AG08396 (cell line): ENCODE data around the gene ZFP90.
"Not testable (repeated sequence)": the region's sequence is repeated elsewhere in the genome, so short reads cannot be mapped to it uniquely, and the experiment has no call there.

Source experiments
- DNase-seq: peaks from one replicate; pipeline ENCODE4 v3.0.0; 2012; ENCODE audit warnings: low spot score, mixed read lengths

Gene ZFP90

DNA sequence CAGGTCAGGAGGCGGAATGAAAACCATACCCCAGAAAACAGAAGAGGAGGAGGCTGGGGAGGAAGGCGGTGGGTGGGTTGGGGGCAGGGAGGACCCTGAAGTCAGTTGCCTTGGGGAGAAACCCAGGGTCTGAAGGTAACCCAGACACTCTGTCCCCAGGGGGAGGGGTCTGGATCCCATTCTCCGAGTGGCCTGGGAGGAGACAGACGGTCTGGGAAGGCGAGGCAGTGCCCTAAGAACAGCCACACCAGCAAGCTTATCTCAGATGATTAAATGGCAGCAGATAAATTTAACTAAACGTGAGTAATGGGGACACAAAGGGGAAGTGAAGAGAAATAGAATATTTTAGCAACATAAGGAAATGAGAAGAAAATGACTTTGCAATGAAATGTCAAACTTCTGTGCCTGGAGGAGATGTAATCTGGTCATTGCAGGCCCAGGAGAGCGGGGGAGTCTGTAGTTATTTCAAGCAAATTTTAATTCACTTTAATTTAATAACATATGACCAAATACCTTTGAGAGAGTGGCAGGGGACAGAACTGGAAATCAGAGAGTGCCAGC lies 21.4 kb upstream of the ZFP90 start:
- no peak for DNase-seq

- DNase-seq, result no peak
Observed at GRCh38 chr16:68519225-68519745, 19.8 kb upstream of the ZFP90 start.

GRCh38 chr16:68520649-68521086 lies 18.4 kb upstream of the ZFP90 start:
- peak; percentile 95 for DNase-seq

DNA sequence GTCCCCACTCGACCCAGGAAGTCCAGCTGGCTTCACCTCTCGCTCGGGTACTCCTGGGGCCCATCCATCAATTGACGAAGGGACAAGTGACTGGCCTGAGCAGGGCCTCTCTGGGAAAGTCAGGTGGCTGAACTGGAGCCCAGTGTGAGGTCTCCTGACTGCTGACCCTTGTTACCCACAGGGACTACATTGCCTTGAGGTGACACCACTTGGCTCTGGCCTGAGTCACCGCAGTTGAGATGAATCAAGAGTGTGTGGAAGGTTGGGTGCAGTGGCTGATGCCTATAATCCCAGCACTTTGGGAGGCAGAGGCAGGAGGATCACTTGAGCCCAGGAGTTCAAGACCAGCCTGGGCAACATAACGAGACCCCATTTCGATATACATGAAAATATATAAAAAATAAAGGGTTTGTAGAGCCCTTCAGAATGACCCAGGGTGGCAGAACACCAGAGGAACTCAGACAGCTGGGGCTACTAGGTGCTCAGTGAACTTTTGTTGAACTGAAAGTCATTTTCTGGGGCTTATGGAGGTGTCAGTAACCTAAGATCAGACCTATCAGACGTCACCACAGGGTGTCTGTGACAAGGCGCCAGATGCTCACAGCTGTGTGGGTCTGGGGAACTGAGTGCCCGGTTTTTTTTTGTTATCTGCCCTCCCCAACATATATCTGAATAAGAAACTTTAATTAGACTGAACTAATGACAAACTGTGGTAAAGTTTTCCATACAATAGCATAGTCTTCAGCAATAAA lies 14.8 kb upstream of the ZFP90 start:
- DNase-seq, result no peak

DNA sequence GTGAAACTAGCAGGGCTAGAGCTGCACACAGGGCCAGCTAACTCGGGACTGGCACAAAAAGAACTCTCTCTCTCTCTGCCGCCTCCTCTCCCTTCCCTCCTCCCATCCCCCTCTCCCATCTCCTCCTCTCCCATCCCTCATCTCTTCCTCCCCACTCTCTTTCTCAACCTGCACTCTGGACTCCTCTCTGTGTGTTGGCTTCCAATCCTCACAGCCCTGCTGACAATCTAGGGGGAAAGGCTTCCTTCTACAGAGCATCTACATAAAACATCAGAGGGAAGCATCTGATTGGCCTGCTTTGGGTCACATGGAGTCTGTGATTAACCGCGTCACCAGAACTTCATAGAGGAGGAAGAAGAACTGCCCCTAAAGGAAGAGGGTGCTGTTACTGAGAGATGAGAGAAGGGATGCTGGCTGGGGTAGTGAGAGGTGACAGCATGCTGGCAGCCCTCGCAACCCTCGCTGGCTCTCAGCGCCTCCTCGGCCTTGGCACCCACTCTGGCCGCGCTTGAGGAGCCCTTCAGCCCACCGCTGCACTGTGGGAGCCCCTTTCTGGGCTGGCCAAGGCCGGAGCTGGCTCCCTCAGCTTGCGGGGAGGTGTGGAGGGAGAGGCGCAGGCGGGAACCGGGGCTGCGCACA lies 12.8 kb upstream of the ZFP90 start:
- no peak for DNase-seq

GRCh38 chr16:68526782-68527145 lies 12.3 kb upstream of the ZFP90 start:
- no peak for DNase-seq

GRCh38 chr16:68528233-68528632 lies 10.9 kb upstream of the ZFP90 start:
- DNase-seq, result no peak

- DNase-seq, result peak; percentile 91
Observed at GRCh38 chr16:68528686-68529379, 10.3 kb upstream of the ZFP90 start.

DNA sequence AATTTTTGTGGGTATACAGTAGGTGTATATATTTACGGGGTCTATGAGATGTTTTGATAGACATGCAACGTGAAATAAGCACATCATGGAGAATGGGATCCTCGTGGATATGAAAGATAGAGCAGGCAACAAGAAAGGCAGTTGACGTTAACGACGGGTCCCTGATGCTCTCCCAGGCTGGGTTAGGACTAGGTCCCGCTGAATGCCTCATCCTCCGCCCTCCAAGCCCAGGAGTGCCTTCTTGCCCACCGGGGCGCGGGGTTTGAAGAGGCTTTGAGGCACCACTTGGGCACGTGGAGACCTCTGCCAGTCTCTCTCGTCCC lies 9.5 kb upstream of the ZFP90 start:
- DNase-seq, result no peak

GRCh38 chr16:68529931-68530701 lies 9.0 kb upstream of the ZFP90 start:
- DNase-seq, result peak; percentile 99

- no peak for DNase-seq
Observed at GRCh38 chr16:68533937-68534336, 5.2 kb upstream of the ZFP90 start.

- no peak for DNase-seq
Observed at GRCh38 chr16:68535331-68535730, 3.8 kb upstream of the ZFP90 start.

- peak; percentile 39 for DNase-seq
Observed at GRCh38 chr16:68539711-68540239, 684 bp downstream of the ZFP90 start.

DNA sequence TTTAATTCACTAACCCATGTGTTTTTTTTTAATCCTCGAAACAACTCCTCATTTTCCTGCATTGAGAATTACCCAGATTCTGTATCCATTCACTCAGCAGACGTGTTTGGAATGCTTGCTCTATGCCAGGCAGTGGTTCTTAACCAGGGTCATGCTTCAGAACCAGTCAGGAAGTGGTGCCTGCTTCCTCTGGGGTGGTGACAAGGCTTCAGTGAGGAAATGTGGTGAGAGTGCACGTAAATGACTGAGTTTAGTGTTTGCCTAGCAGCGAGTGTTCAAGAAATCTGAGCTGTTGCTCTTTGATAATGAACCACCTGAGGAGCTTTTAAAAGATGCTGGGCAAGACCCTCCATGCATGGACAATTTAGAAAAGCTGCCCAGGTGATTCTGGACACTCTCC lies 9.9 kb downstream of the ZFP90 start:
- no peak for DNase-seq

GRCh38 chr16:68553186-68553585 lies 14.1 kb downstream of the ZFP90 start:
- no peak for DNase-seq

DNA sequence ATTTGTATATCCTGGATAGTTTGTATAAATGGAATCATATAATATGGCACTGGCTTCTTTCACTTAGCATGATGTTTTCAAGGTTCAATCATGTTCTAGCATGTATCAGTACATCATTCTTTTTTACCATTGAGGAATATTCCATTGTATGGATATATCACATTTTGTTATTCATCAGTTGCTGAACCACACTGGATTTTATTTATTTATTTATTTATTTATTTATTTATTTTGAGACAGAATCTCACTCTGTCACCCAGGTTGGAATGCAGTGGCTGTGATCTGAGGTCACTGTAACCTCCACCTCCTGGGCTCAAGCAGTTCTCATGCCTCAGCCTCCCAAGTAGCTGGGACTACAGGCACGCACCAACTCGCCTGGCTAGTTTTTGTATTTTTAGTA lies 21.2 kb downstream of the ZFP90 start:
- not testable (repeated sequence) for DNase-seq

DNA sequence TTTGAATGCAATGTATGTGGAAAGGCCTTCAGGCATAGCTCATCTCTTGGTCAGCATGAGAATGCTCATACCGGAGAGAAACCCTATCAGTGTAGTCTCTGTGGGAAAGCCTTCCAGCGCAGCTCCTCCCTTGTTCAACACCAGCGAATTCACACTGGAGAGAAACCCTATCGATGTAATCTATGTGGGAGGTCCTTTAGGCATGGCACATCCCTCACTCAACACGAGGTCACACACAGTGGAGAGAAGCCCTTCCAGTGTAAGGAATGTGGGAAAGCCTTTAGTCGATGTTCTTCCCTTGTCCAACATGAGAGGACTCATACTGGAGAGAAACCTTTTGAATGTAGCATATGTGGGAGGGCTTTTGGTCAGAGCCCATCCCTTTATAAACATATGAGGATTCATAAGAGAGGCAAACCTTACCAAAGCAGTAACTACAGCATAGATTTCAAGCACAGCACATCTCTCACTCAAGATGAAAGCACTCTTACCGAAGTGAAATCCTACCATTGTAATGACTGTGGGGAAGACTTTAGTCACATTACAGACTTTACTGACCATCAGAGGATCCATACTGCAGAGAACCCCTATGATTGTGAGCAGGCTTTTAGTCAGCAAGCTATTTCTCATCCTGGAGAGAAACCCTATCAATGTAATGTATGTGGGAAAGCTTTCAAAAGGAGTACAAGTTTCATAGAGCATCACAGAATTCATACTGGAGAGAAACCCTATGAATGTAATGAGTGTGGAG lies 24.7 kb downstream of the ZFP90 start:
- no peak for DNase-seq

DNA sequence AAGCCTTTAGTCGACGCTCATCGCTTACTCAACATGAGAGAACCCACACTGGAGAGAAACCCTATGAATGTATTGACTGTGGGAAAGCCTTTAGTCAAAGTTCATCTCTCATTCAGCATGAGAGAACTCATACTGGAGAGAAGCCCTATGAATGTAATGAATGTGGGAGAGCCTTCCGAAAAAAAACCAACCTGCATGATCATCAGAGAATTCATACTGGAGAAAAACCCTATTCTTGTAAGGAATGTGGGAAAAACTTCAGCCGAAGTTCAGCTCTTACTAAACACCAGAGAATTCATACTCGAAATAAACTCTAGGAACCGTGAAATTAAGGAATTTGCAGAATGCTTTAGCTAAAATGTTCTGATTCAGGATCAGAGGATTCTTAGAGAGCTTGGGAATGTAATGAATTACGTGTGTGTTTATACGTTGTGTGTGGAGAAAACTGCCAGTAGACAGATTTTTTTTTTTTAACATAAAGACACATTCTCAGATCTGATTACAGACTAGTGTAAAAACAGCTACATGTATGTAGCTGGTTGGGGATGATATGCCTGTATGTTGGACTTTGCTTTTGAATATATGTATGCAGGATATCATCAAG lies 25.4 kb downstream of the ZFP90 start:
- no peak for DNase-seq

DNA sequence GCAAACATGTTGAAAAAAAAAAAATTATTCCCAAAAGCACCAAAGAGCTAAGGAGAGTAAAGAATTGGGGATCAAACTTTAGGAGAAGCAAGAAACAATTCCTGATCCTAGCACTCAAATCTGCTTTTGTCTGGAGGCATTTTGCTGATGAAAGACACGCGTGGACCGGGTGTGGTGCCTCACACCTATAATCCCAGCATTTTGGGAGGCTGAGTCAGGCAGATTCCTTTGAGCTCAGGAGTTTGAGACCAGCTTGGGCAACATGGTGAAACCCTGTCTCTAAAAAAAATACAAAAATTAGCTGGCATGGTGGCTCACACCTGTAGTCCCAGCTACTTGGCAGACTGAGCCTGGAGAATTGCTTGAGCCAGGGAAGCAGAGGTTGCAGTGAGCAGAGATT lies 35.4 kb downstream of the ZFP90 start:
- DNase-seq, result no peak

DNA sequence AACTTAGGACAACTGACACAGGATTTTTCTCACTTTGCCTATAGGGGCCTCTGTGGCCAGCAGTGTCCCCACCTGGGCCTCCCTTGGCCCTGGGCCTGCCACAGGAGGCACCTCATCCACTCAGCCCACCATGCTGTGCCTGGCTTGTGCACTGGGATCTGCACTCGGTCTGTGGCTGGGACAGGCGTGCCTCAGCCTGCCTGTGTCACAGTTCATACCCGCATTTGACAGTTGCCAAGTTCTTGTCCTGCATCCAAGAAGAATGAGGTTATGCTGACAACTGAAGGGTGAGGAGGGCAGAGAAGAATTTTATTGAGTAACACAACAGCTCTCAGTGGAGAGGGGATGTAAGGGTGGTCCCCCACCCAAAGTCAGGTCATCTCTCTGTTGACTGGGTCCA lies 36.0 kb downstream of the ZFP90 start:
- no peak for DNase-seq
